PC-9 (cell line): ENCODE measurements around the gene EIF4G3. TPM values are rescaled to one million over a fixed set of nuclear protein-coding genes. Genes with fewer than 3 reads are reported as not detected.

ENCODE experiments used
- BruUV-seq: library from RNA; stranded (reverse); fragments of 400-500 nt; replicated peaks from 2 replicates; lab custom pipeline; 2021; lab: Mats Ljungman, UMichigan
- CTCF ChIA-PET: fragments of 300-600 bp; sonication (Branson Sonifier 250); formaldehyde crosslinking; loops from one replicate; lab custom pipeline; 2022; ENCODE audit warnings: antibody characterized with exemption; lab: Charles Lee
- POLR2A ChIA-PET: fragments of 300-600 bp; sonication (Branson Sonifier 250); formaldehyde crosslinking; loops from one replicate; lab custom pipeline; 2022; ENCODE audit warnings: antibody characterized with exemption; ENCODE audit not compliant: unreplicated experiment; lab: Charles Lee
- DNase-seq, 2 experiments: peaks; one replicate each; pipeline versions ENCODE4 v3.0.0 to v3.0.0-alpha.2; 2015 to 2022; ENCODE audit warnings: mixed read lengths in 1 of 2
- H2AFZ ChIP-seq: fragments of 200-600 bp; sonication (generic); 2 replicates; pipeline ENCODE4 v1.8.1; 2017; ENCODE audit warnings: antibody characterized with exemption
- H3F3A ChIP-seq: fragments of 200-600 bp; sonication (generic); 2 replicates; pipeline ENCODE4 v1.8.1; 2017; ENCODE audit warnings: antibody characterized with exemption, mild to moderate bottlenecking, low read depth; ENCODE audit not compliant: insufficient read depth
- H3K27ac ChIP-seq: fragments of 200-600 bp; sonication (generic); 2 replicates; pipeline ENCODE4 v1.6.1; 2016; ENCODE audit warnings: mixed run types
- H3K27me3 ChIP-seq: fragments of 200-600 bp; sonication (generic); 2 replicates; pipeline ENCODE4 v1.6.1; 2016; ENCODE audit warnings: low read depth, mixed run types; ENCODE audit not compliant: insufficient read depth
- H3K36me3 ChIP-seq: fragments of 200-600 bp; sonication (generic); 2 replicates; pipeline ENCODE4 v1.6.1; 2016; ENCODE audit warnings: low read depth, mixed run types
- H3K4me1 ChIP-seq: fragments of 200-600 bp; sonication (generic); replicated peaks from 2 replicates; pipeline ENCODE4 v1.6.1; 2016; ENCODE audit warnings: mixed run types; ENCODE audit not compliant: insufficient read depth
- H3K4me2 ChIP-seq: fragments of 200-600 bp; sonication (generic); 2 replicates; pipeline ENCODE4 v1.6.1; 2017; ENCODE audit warnings: mixed run types
- H3K4me3 ChIP-seq: fragments of 200-600 bp; sonication (generic); 2 replicates; pipeline ENCODE4 v1.6.1; 2016; ENCODE audit warnings: mixed run types
- H3K79me2 ChIP-seq: fragments of 200-600 bp; sonication (generic); 2 replicates; pipeline ENCODE4 v1.6.1; 2017; ENCODE audit warnings: low read depth, mixed run types
- H3K9me2 ChIP-seq: fragments of 200-600 bp; sonication (generic); 2 replicates; pipeline ENCODE4 v1.8.1; 2017; ENCODE audit warnings: mild to moderate bottlenecking; ENCODE audit not compliant: insufficient read depth
- H3K9me3 ChIP-seq: fragments of 200-600 bp; sonication (generic); 2 replicates; pipeline ENCODE4 v1.8.1; 2016; ENCODE audit warnings: low read depth; ENCODE audit not compliant: insufficient read depth
- H4K20me1 ChIP-seq: fragments of 200-600 bp; sonication (generic); 2 replicates; pipeline ENCODE4 v1.8.1; 2017; ENCODE audit not compliant: insufficient read depth
- CTCF ChIP-seq: fragments of 200-600 bp; sonication (generic); conservative IDR thresholded peaks from 2 replicates; pipeline ENCODE4 v1.6.1; 2017; ENCODE audit warnings: mixed run types, antibody characterized with exemption, mild to moderate bottlenecking, moderate library complexity
- EZH2 ChIP-seq: fragments of 200-600 bp; sonication (generic); IDR thresholded peaks from 2 replicates; pipeline ENCODE4 v1.8.0; 2017; ENCODE audit warnings: antibody characterized with exemption, low read depth
- intact Hi-C: fragments of 100-400 bp; cut with micrococcal nuclease; formaldehyde crosslinking; loops from one replicate; pipeline ENCODE4 v1.10.0; 2022; ENCODE audit not compliant: unreplicated experiment
- total RNA-seq: library from RNA; stranded (reverse); gene quantifications from 2 replicates; pipeline ENCODE4 v1.2.3, GENCODE V29; 2021

Gene EIF4G3
- total RNA-seq, 1 experiment from 2014 or later, result 63.2 TPM

- Histone ChIP-seq H2AFZ (no peak overlapping the region), H3K27me3 (no peaks in the 10 kb centered on the region), H3K4me3 (no peak overlapping the region), H3K4me1 (no peaks in the 10 kb centered on the region), H3F3A (no peaks in the 10 kb centered on the region), H3K79me2 (no peaks in the 10 kb centered on the region), H3K4me2 (no peak overlapping the region), H3K27ac (no peak overlapping the region), H3K9me2 (no peaks in the 10 kb centered on the region), H4K20me1 (no peaks in the 10 kb centered on the region), H3K36me3 (no peaks in the 10 kb centered on the region; the same call in 1 of the 2 replicates), H3K9me3 (no peaks in the 10 kb centered on the region)
- intact Hi-C loops, result no loop called here
- TF ChIP-seq CTCF (no peak), EZH2 (no peak)
- DNase-seq, result no peak
- ChIA-PET POLR2A (no interaction called here), CTCF (no interaction called here)
- BruUV-seq, result no TSS peak
These were observed 244.2 kb downstream of the EIF4G3 start for GRCh38 chr1:20932437-20932977.

GRCh38 chr1:20931930-20932436 lies 244.7 kb downstream of the EIF4G3 start:
- no peak for DNase-seq
- Histone ChIP-seq H3K4me1 (no peaks in the 10 kb centered on the region), H3K4me3 (no peak overlapping the region), H3K27ac (no peak overlapping the region), H4K20me1 (no peaks in the 10 kb centered on the region), H3F3A (no peaks in the 10 kb centered on the region), H3K79me2 (no peaks in the 10 kb centered on the region), H3K27me3 (no peaks in the 10 kb centered on the region), H2AFZ (no peak overlapping the region), H3K9me2 (no peaks in the 10 kb centered on the region), H3K4me2 (no peak overlapping the region), H3K36me3 (no peaks in the 10 kb centered on the region; the same call in 1 of the 2 replicates), H3K9me3 (no peaks in the 10 kb centered on the region)
- intact Hi-C loops, result no loop called here
- TF ChIP-seq EZH2 (no peak), CTCF (no peak)
- CTCF ChIA-PET, result no interaction called here
- BruUV-seq, result no TSS peak
- POLR2A ChIA-PET, result interaction anchor here (0.6 kb wide), 1 partner anchor 87 kb away, joined by 3 read pairs; no protein-coding TSS in a partner anchor

- no peaks in the 10 kb centered on the region for H3K9me3 ChIP-seq
- H4K20me1 ChIP-seq, result no peaks in the 10 kb centered on the region
- TF ChIP-seq EZH2, result no peak
- TF ChIP-seq CTCF, result no peak
- no peaks in the 10 kb centered on the region for H3F3A ChIP-seq
- no peak overlapping the region for H3K4me2 ChIP-seq
- H3K36me3 ChIP-seq, result no peaks in the 10 kb centered on the region; the same call in 1 of the 2 replicates
- H2AFZ ChIP-seq, result no peak overlapping the region
- H3K4me1 ChIP-seq, result no peaks in the 10 kb centered on the region
- ChIA-PET CTCF (no interaction called here), POLR2A (no interaction called here)
- intact Hi-C loops, result no loop called here
- no peaks in the 10 kb centered on the region for H3K79me2 ChIP-seq
- H3K9me2 ChIP-seq, result no peaks in the 10 kb centered on the region
- no TSS peak for BruUV-seq
- H3K27ac ChIP-seq, result no peak overlapping the region
- H3K4me3 ChIP-seq, result no peak overlapping the region
- no peak for DNase-seq
- H3K27me3 ChIP-seq, result no peaks in the 10 kb centered on the region
These were observed 246.3 kb downstream of the EIF4G3 start for GRCh38 chr1:20930427-20930826.
